Brain microvascular endothelial cell (primary cell): ENCODE data around the gene IGFBPL1.

ENCODE experiments used
- DNase-seq: peaks from one replicate; pipeline ENCODE4 v3.0.0-alpha.2; 2020
- H3K27ac ChIP-seq: fragments of 250-450 bp; sonication (Bioruptor Pico); 2 replicates; pipeline ENCODE4 v1.5.1; 2020; ENCODE audit warnings: mild to moderate bottlenecking, moderate library complexity
- H3K27me3 ChIP-seq: fragments of 250-450 bp; sonication (Bioruptor Pico); replicated peaks from 2 replicates; pipeline ENCODE4 v1.5.1; 2020; ENCODE audit warnings: mild to moderate bottlenecking
- H3K36me3 ChIP-seq: fragments of 250-450 bp; sonication (Bioruptor Pico); replicated peaks from 2 replicates; pipeline ENCODE4 v1.5.1; 2020; ENCODE audit warnings: mild to moderate bottlenecking
- H3K4me3 ChIP-seq: 2 replicates; pipeline ENCODE4 v1.5.1; 2011; ENCODE audit warnings: low read depth, mild to moderate bottlenecking, control low read depth, low read length, moderate library complexity
- CTCF ChIP-seq: IDR thresholded peaks from 2 replicates; pipeline ENCODE4 v1.5.1; 2011; ENCODE audit warnings: low read depth, mild to moderate bottlenecking, moderate library complexity, low read length, control low read depth, inconsistent platforms; ENCODE audit errors: missing control alignments
- in situ Hi-C: cut with HindIII; loops from 2 replicates; pipeline ENCODE4 v1.10.0; 2017; ENCODE audit warnings: low sequenced_read_pairs, low pct_ligation_motif_present

The IGFBPL1 gene

GRCh38 chr9:38391278-38392118, 32.8 kb downstream of the IGFBPL1 start:
- no peak for DNase-seq
- in situ Hi-C loops = no loop called here
- H3K27me3 ChIP-seq = no peaks in the 10 kb centered on the region
- H3K4me3 ChIP-seq = no peak overlapping the region
- no peak overlapping the region for H3K27ac ChIP-seq
- TF ChIP-seq CTCF = no peak
- H3K36me3 ChIP-seq = peaks cover 7% of the 10 kb centered on the region

- no peak for DNase-seq
- in situ Hi-C loops = no loop called here
- Histone ChIP-seq H3K4me3 (no peak overlapping the region), H3K27me3 (no peaks in the 10 kb centered on the region), H3K36me3 (peaks cover 2% of the 10 kb centered on the region), H3K27ac (no peak overlapping the region)
- TF ChIP-seq CTCF = no peak
Observed at GRCh38 chr9:38390851-38391250, 33.4 kb downstream of the IGFBPL1 start.

GRCh38 chr9:38390442-38390841, 33.8 kb downstream of the IGFBPL1 start:
- in situ Hi-C loops = no loop called here

GRCh38 chr9:38389313-38389712, 34.9 kb downstream of the IGFBPL1 start:
- no peak for TF ChIP-seq CTCF
- H3K27me3 ChIP-seq = no peaks in the 10 kb centered on the region
- H3K27ac ChIP-seq = no peak overlapping the region
- in situ Hi-C loops = no loop called here
- DNase-seq = no peak
- H3K36me3 ChIP-seq = no peaks in the 10 kb centered on the region
- H3K4me3 ChIP-seq = no peak overlapping the region

More at GRCh38 chr9:38390442-38390841, 33.8 kb downstream of the IGFBPL1 start:
- no peaks in the 10 kb centered on the region for H3K36me3 ChIP-seq
- no peak for DNase-seq
- H3K27me3 ChIP-seq = no peaks in the 10 kb centered on the region
- no peak overlapping the region for H3K4me3 ChIP-seq
- no peak overlapping the region for H3K27ac ChIP-seq
- no peak for TF ChIP-seq CTCF

GRCh38 chr9:38388283-38389223, 35.7 kb downstream of the IGFBPL1 start:
- Histone ChIP-seq H3K36me3 (no peaks in the 10 kb centered on the region), H3K27ac (no peak overlapping the region), H3K4me3 (no peak overlapping the region), H3K27me3 (no peaks in the 10 kb centered on the region)
- in situ Hi-C loops = no loop called here
- TF ChIP-seq CTCF = no peak
- DNase-seq = no peak
